Subcutaneous abdominal adipose tissue (tissue), 5 donors: ENCODE data around the gene SDHA.
A peak's percentile ranks its signal among the peaks of the same experiment; 100 is the strongest.
"Not testable (repeated sequence)": the region's sequence is repeated elsewhere in the genome, so short reads cannot be mapped to it uniquely, and the experiment has no call there.

ENCODE experiments used
- H3K27ac ChIP-seq: one replicate; pipeline ENCODE4 v1.7.0; 2013; ENCODE audit warnings: low read depth, mild to moderate bottlenecking, inconsistent platforms, low read length, moderate library complexity
- H3K27me3 ChIP-seq, 5 donors: one replicate each; pipeline ENCODE4 v1.7.0; 2013; ENCODE audit warnings: low read length in 5 of 5, inconsistent platforms in 1 of 5; ENCODE audit not compliant: control insufficient read depth in 5 of 5, insufficient read depth in 4 of 5
- H3K36me3 ChIP-seq, 5 donors: one replicate each; pipeline ENCODE4 v1.7.0; 2013; ENCODE audit warnings: low read length in 5 of 5; ENCODE audit not compliant: control insufficient read depth in 5 of 5, insufficient read depth in 5 of 5
- H3K4me1 ChIP-seq, 5 donors: one replicate each; pipeline ENCODE4 v1.7.0; 2013; ENCODE audit warnings: low read length in 5 of 5, mild to moderate bottlenecking in 3 of 5, moderate library complexity in 1 of 5; ENCODE audit not compliant: control insufficient read depth in 5 of 5, insufficient read depth in 5 of 5
- H3K4me3 ChIP-seq, 5 donors: one replicate each; pipeline ENCODE4 v1.7.0; 2013; ENCODE audit warnings: low read length in 5 of 5, low read depth in 1 of 5
- H3K9ac ChIP-seq, 5 donors: one replicate each; pipeline ENCODE4 v1.7.0; 2013; ENCODE audit warnings: low read length in 5 of 5, mild to moderate bottlenecking in 4 of 5, moderate library complexity in 3 of 5
- H3K9me3 ChIP-seq, 5 donors: one replicate each; pipeline ENCODE4 v1.7.0; 2013; ENCODE audit warnings: low read length in 5 of 5; ENCODE audit not compliant: control insufficient read depth in 5 of 5
- donor health status: healthy.
- donor health status: healthy.
- donor health status: healthy.
- donor health status: healthy.
- donor health status: healthy.

The SDHA gene

GRCh38 chr5:270340-270739 is 52.2 kb downstream of the SDHA start:
- Histone ChIP-seq H3K27me3 (no peaks in the 10 kb centered on the region), H3K36me3 (peaks cover under 1 to 27% (median 12%) of the 10 kb centered on the region in 5 donors), H3K4me1 (peaks cover 0 to 24% (median 8%) of the 10 kb centered on the region in 5 donors), H3K4me3 (peak overlapping the region in 2 of 5 donors; percentile 76 to 84), H3K9me3 (no peaks in the 10 kb centered on the region), H3K9ac (no peak overlapping the region), H3K27ac (peak overlapping the region; percentile 82)

DNA sequence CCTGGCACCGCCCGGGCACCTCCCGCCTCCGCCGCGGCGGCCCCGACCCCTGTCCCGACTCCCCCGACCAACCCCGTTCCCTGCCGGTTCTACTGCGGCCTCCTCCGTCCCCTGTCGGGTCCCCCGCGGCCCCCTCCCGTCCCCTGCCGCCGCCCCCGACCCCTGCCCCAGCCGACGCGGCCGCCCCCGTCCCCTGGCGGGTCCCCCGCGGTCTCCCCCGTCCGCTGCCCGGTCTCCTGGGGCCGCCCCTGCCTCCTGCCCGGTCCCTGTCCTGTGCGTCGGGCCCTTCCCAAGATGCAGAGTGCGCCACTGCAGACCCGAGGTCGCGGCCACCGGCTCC is 53.7 kb downstream of the SDHA start:
- Histone ChIP-seq H3K4me1 (peaks cover 0 to 24% (median 8%) of the 10 kb centered on the region in 5 donors), H3K36me3 (peaks cover 4 to 33% (median 12%) of the 10 kb centered on the region in 5 donors), H3K27ac (peak overlapping the region; percentile 82), H3K9ac (peak overlapping the region in 4 of 5 donors; percentile 76 to 91 (median 82)), H3K4me3 (peak overlapping the region in 4 of 5 donors; percentile 73 to 84 (median 76))
- not testable (repeated sequence) for H3K27me3 ChIP-seq, H3K9me3 ChIP-seq

GRCh38 chr5:273091-273490 is 55.0 kb downstream of the SDHA start:
- peaks cover 0 to 24% (median 10%) of the 10 kb centered on the region in 5 donors for H3K4me1 ChIP-seq
- H3K4me3 ChIP-seq, result peak overlapping the region in 1 of 5 donors; percentile 40
- not testable (repeated sequence) for H3K9me3 ChIP-seq, H3K27ac ChIP-seq, H3K27me3 ChIP-seq
- peak overlapping the region in 1 of 5 donors; percentile 56 for H3K9ac ChIP-seq
- H3K36me3 ChIP-seq, result peaks cover 0 to 27% (median 9%) of the 10 kb centered on the region in 5 donors

DNA sequence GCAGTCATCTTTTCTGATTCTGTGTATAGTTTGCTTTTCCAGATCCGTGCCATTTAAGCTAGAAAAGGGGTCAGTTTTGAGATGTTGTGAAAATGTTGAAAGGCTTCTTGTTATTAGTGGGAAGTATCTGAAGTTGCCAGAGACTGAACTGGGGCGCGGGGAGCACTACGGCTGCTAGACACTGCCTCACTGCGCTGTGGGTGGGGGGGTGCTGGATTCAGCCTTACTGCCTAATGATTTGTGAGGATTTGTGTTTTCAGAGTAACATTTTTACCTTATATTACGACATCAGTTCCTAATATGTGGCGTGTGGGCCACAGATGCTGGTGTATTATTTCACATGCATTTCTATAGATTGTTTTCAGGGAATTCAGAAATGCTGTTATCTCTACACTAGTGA is 55.4 kb downstream of the SDHA start:
- not testable (repeated sequence) for H3K27ac ChIP-seq, H3K9me3 ChIP-seq, H3K4me3 ChIP-seq, H3K27me3 ChIP-seq
- H3K9ac ChIP-seq, result peak overlapping the region in 1 of 5 donors; percentile 26
- H3K4me1 ChIP-seq, result peaks cover 0 to 25% (median 10%) of the 10 kb centered on the region in 5 donors
- peaks cover 0 to 27% (median 9%) of the 10 kb centered on the region in 5 donors for H3K36me3 ChIP-seq

DNA sequence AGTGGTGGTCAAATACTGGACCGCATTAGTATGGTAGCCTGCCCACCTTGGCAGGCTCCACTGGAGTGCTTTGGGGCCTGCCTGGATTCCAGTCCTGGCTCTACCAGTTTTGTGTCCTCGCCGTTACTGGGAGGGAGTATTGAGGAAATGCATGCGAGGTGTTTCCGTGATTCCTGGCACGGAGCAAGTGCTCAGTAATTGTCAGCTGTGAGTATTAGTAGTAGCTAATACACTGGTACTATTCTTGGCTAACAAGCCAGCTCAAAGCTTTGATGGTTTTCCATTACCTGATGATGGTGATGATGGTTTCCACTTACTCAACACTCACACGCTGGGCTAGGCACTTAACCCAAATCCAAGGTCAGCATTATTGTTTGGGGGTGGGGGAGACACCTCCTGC is 56.2 kb downstream of the SDHA start:
- not testable (repeated sequence) for H3K9me3 ChIP-seq, H3K4me3 ChIP-seq, H3K27ac ChIP-seq, H3K27me3 ChIP-seq, H3K9ac ChIP-seq
- Histone ChIP-seq H3K4me1 (peaks cover 0 to 33% (median 16%) of the 10 kb centered on the region in 5 donors), H3K36me3 (peaks cover 0 to 27% (median 9%) of the 10 kb centered on the region in 5 donors)

- no peak overlapping the region for H3K4me3 ChIP-seq
- peaks cover 0 to 32% (median 12%) of the 10 kb centered on the region in 5 donors for H3K36me3 ChIP-seq
- H3K9ac ChIP-seq, result no peak overlapping the region
- H3K9me3 ChIP-seq, result no peaks in the 10 kb centered on the region
- H3K27me3 ChIP-seq, result no peaks in the 10 kb centered on the region
- peaks cover 0 to 18% (median 5%) of the 10 kb centered on the region in 5 donors for H3K4me1 ChIP-seq
- no peak overlapping the region for H3K27ac ChIP-seq
Observed at GRCh38 chr5:278646-279045, 60.5 kb downstream of the SDHA start.

GRCh38 chr5:279051-279665 is 61.0 kb downstream of the SDHA start:
- H3K36me3 ChIP-seq, result peaks cover 0 to 32% (median 9%) of the 10 kb centered on the region in 5 donors
- not testable (repeated sequence) for H3K9me3 ChIP-seq, H3K27me3 ChIP-seq, H3K9ac ChIP-seq, H3K4me3 ChIP-seq, H3K27ac ChIP-seq
- H3K4me1 ChIP-seq, result peaks cover 0 to 15% (median 5%) of the 10 kb centered on the region in 5 donors

- Histone ChIP-seq H3K9ac (no peak overlapping the region), H3K27ac (no peak overlapping the region), H3K4me1 (peaks cover 0 to 13% (median 0%) of the 10 kb centered on the region in 5 donors), H3K9me3 (no peaks in the 10 kb centered on the region), H3K27me3 (no peaks in the 10 kb centered on the region), H3K36me3 (peaks cover 0 to 30% (median 21%) of the 10 kb centered on the region in 5 donors), H3K4me3 (no peak overlapping the region)
Observed at GRCh38 chr5:285991-286557, 68.0 kb downstream of the SDHA start.

DNA sequence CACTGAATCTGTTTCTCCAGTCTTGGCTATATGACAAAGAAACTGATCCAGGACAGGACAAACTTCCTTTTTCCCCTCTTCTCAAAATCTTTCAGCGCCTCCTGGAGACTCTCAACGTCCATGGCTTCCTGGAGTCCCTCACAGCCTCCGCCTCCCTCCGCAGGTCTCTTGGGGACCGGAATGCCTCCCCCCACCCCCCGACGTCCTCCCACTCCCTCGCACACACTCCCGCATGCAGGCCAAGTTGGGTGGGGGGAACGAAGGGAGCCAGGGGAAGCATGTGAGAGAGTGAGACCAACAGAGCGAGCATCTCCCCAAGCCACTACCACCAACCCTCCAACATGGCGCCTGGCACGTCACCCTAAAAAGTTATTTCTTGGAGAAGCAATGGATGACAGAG is 72.1 kb downstream of the SDHA start:
- not testable (repeated sequence) for H3K27me3 ChIP-seq, H3K4me3 ChIP-seq, H3K9me3 ChIP-seq, H3K27ac ChIP-seq, H3K9ac ChIP-seq
- Histone ChIP-seq H3K4me1 (peaks cover 0 to 13% (median 0%) of the 10 kb centered on the region in 5 donors), H3K36me3 (peaks cover 0 to 24% (median 14%) of the 10 kb centered on the region in 5 donors)

DNA sequence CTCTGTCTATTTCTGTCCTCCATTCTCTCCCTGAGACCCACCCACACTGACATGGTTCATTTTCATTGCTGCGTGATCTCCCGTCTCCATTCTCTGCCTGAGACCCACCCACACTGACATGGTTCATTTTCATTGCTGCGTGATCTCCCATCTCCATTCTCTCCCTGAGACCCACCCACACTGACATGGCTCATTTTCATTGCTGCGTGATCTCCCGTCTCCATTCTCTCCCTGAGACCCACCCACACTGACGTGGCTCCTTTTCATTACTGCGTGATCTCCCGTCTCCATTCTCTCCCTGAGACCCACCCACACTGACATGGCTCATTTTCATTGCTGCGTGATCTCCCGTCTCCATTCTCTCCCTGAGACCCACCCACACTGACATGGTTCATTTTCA is 73.2 kb downstream of the SDHA start:
- H3K27me3 ChIP-seq, H3K9ac ChIP-seq, H3K27ac ChIP-seq, H3K9me3 ChIP-seq, H3K4me3 ChIP-seq: not testable (repeated sequence)
- Histone ChIP-seq H3K4me1 (peaks cover 0 to 13% (median 0%) of the 10 kb centered on the region in 5 donors), H3K36me3 (peaks cover 0 to 15% (median 5%) of the 10 kb centered on the region in 5 donors)
